Breast epithelium (tissue), 4 donors: ENCODE data around the gene SPCS1. TPM values are rescaled to one million over a fixed set of nuclear protein-coding genes. Genes with fewer than 3 reads are reported as not detected.

ENCODE experiments used
- DNase-seq, 2 donors: peaks; one replicate each; pipeline ENCODE4 v3.0.0-alpha.2; 2019; ENCODE audit warnings: low spot score in 2 of 2
- H3K27ac ChIP-seq, 2 donors: fragments of 200-600 bp; sonication (generic) in 1 of 2; one replicate each; pipeline ENCODE4 v1.5.1; 2016 to 2019; ENCODE audit warnings: mild to moderate bottlenecking in 1 of 2
- H3K27me3 ChIP-seq, 2 donors: fragments of 200-600 bp; sonication (generic) in 1 of 2; one replicate each; pipeline versions ENCODE4 v1.5.1 to v1.6.0; 2017 to 2019; ENCODE audit warnings: control low read depth in 1 of 2, mild to moderate bottlenecking in 1 of 2
- H3K36me3 ChIP-seq: fragments of 200-600 bp; one replicate; pipeline ENCODE4 v1.5.1; 2019
- H3K4me1 ChIP-seq, 2 donors: fragments of 200-600 bp; sonication (generic); one replicate each; pipeline ENCODE4 v1.5.1; 2016 to 2019; ENCODE audit warnings: control low read depth in 1 of 2
- H3K4me3 ChIP-seq, 3 donors: fragments of 200-600 bp; sonication (generic); 1 replicate in 2 of 3; 2 replicates in 1 of 3; pipeline ENCODE4 v1.5.1; 2016 to 2019; ENCODE audit warnings: mild to moderate bottlenecking in 3 of 3, moderate library complexity in 2 of 3
- H3K9me3 ChIP-seq, 2 donors: fragments of 200-600 bp; sonication (generic) in 1 of 2; one replicate each; pipeline ENCODE4 v1.5.1; 2016 to 2019; ENCODE audit warnings: control low read depth in 1 of 2
- CTCF ChIP-seq, 3 donors: fragments of 450-650 bp; IDR thresholded peaks; one replicate each; pipeline ENCODE4 v1.5.1; 2016 to 2017; ENCODE audit warnings: antibody characterized with exemption in 3 of 3, mild to moderate bottlenecking in 3 of 3, moderate library complexity in 3 of 3
- POLR2A ChIP-seq: fragments of 450-650 bp; IDR thresholded peaks from one replicate; pipeline ENCODE4 v1.6.1; 2016; ENCODE audit warnings: antibody characterized with exemption, mild to moderate bottlenecking, moderate library complexity
- POLR2AphosphoS5 ChIP-seq, 3 donors: sonication (generic); formaldehyde crosslinking; IDR thresholded peaks; one replicate each; pipeline ENCODE4 v1.6.1; 2017; ENCODE audit warnings: antibody characterized with exemption in 3 of 3
- intact Hi-C: fragments of 100-400 bp; cut with DNase I; formaldehyde crosslinking; loops from one replicate; pipeline ENCODE4 v1.15.1; 2023; ENCODE audit warnings: low total_unique reads
- total RNA-seq, 3 donors: library from RNA; depleted of rRNA; stranded (reverse); fragments of >200 nt; gene quantifications; one replicate each; pipeline ENCODE4 v1.1.0, GENCODE V29; 2016

SPCS1 gene
- total RNA-seq, 3 donors from 2014 or later, result 77.1 to 90.2 (median 86.5) TPM

- no peak for TF ChIP-seq POLR2AphosphoS5 (IDR thresholded peaks at IDR 0.05)
- TF ChIP-seq POLR2A, result no peak
- TF ChIP-seq CTCF (IDR thresholded peaks at IDR 0.05), result no peak
- H3K4me1 ChIP-seq, result peaks cover 0 to 17% of the 10 kb centered on the region in 2 donors
- no peaks in the 10 kb centered on the region for H3K9me3 ChIP-seq
- peak overlapping the region; percentile 54 to 65 for H3K27ac ChIP-seq
- no peak for DNase-seq
- H3K27me3 ChIP-seq, result no peaks in the 10 kb centered on the region
- no peaks in the 10 kb centered on the region for H3K36me3 ChIP-seq
- H3K4me3 ChIP-seq, result no peak overlapping the region
- intact Hi-C loops, result no loop called here
Measured at GRCh38 chr3:52682016-52682415, 23.9 kb upstream of the SPCS1 start.

DNA sequence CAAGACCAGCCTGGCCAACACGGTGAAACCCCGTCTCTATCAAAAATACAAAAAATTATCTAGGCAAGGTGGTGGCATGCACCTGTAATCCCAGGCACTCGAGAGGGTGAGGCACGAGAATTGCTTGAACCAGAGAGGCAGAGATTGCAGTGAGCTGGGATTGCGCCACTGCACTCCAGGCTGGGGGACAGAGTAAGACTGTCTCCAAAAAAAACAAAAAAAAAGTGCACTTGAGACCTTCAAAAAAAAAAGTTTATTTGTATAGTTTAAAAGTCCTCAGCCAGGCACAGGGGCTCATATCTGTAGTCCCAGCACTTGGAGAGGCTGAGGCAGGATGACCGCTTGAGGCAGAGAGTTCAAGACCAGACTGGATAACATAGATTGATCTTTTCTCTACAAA is 22.3 kb upstream of the SPCS1 start:
- Histone ChIP-seq H3K4me3 (no peak overlapping the region), H3K36me3 (no peaks in the 10 kb centered on the region), H3K27ac (no peak overlapping the region), H3K27me3 (no peaks in the 10 kb centered on the region), H3K9me3 (no peaks in the 10 kb centered on the region), H3K4me1 (peaks cover 0 to 18% of the 10 kb centered on the region in 2 donors)
- no peak for DNase-seq
- no peak for TF ChIP-seq POLR2AphosphoS5 (IDR thresholded peaks at IDR 0.05)
- intact Hi-C loops, result no loop called here

DNA sequence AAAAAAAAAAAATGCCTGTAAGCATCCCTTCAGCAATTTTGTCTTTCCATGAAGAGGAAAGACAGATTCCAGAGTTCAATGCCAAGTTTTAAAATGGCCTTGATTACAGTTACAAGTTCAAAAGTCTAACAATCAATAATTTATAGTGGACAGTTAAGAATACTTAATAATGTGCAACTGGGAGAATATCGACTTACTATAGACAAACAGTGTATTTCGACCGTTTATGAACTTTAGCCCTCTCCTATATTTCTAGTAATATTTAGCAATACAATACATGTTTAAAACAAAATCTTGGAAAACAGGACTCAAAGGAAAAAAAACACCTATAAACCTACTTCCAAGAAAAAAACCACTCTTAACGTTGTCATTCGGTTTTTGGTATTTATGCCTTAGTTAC is 21.7 kb upstream of the SPCS1 start:
- H3K27me3 ChIP-seq, result no peaks in the 10 kb centered on the region

GRCh38 chr3:52685285-52685708 is 20.6 kb upstream of the SPCS1 start:
- Histone ChIP-seq H3K36me3 (no peaks in the 10 kb centered on the region), H3K27me3 (no peaks in the 10 kb centered on the region), H3K9me3 (no peaks in the 10 kb centered on the region), H3K27ac (peak overlapping the region; percentile 97 to 98), H3K4me3 (peak overlapping the region; percentile 62 to 81 (median 77)), H3K4me1 (peaks cover 0 to 18% of the 10 kb centered on the region in 2 donors)
- intact Hi-C loops, result no loop called here
- TF ChIP-seq POLR2AphosphoS5 (IDR thresholded peaks at IDR 0.05) (peak in 1 of 3 donors; percentile 1), POLR2A (peak; percentile 35), CTCF (IDR thresholded peaks at IDR 0.05) (no peak)
- peak; percentile 68 to 77 for DNase-seq

More for the DNA sequence above, 21.7 kb upstream of the SPCS1 start:
- intact Hi-C loops, result no loop called here
- TF ChIP-seq POLR2A (no peak), CTCF (IDR thresholded peaks at IDR 0.05) (no peak), POLR2AphosphoS5 (IDR thresholded peaks at IDR 0.05) (no peak)
- no peaks in the 10 kb centered on the region for H3K9me3 ChIP-seq
- peak overlapping the region; percentile 97 to 98 for H3K27ac ChIP-seq
- no peak for DNase-seq
- peaks cover 0 to 18% of the 10 kb centered on the region in 2 donors for H3K4me1 ChIP-seq
- no peak overlapping the region for H3K4me3 ChIP-seq
- H3K36me3 ChIP-seq, result no peaks in the 10 kb centered on the region

DNA sequence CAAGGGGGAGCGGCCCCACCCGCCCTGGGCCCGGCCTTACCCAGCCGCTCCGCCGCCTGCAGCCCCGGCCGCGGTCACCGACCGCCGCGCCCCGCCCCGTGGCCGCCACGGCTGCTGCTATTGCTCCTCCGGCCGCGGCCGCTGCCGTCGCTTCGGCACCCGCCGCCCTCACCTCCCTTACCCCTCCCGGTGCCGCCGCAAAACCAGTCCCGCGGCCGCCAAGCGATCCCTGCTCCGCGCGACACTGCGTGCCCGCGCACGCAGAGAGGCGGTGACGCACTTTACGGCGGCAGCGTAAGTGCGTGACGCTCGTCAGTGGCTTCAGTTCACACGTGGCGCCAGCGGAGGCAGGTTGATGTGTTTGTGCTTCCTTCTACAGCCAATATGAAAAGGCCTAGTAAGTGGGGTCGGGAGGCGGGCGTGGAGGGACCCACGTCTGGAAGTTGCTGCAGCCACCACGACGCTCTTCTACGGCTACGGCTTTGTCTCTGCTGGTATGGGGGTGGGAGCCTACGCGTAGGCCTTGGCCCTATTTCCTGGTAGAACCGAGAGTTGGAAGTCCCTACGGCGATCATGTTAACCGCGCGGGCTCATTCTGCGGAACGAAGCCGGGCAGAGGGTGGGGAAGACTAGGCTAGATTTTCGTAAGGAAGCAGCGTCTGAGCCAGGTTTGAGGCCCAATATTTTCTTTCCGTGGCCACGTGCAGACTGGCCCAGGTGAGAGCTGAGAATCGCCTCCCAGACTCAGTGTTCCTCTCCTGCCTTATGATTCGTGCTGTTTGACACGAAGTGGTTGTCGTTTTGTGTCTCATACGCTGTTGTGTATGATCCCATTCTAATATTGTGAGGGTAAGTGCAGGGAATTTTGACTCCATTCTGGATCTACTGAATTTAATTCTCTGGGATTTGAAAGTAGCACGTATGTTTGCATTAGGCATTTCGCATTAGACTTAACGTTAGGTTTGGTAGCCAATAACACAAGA is 19.9 kb upstream of the SPCS1 start, which contains the start of the genes GNL3 and PBRM1:
GNL3 (plus strand) TSS at position 324 of the 983 bp plus-strand sequence; CDS start at position 385, 61 bp downstream.
PBRM1 (minus strand) TSS at position 205 of the 983 bp plus-strand sequence.
- Histone ChIP-seq H3K9me3 (no peaks in the 10 kb centered on the region), H3K36me3 (no peaks in the 10 kb centered on the region), H3K4me3 (peak within 1 kb of the TSS; percentile 62 to 81 (median 77)), H3K27me3 (no peaks in the 10 kb centered on the region), H3K4me1 (peaks cover 0 to 18% of the 10 kb centered on the region in 2 donors), H3K27ac (peak within 1 kb of the TSS; percentile 97 to 98)
- intact Hi-C loops, result no loop called here
- peak; percentile 89 for TF ChIP-seq POLR2A
- peak in 1 of 3 donors; percentile 6 for TF ChIP-seq CTCF (IDR thresholded peaks at IDR 0.05)
- TF ChIP-seq POLR2AphosphoS5 (IDR thresholded peaks at IDR 0.05), result peak; percentile 93 to 97 (median 94)
- DNase-seq, result peak; percentile 92
